ENCODE results near the gene LAMA3. TPM values are rescaled to one million over a fixed set of nuclear protein-coding genes. Genes with fewer than 3 reads are reported as not detected.

The LAMA3 gene
- total and polyA plus RNA-seq, 2 donors from 2014 or later = 4.4 to 66.0 TPM

DNA sequence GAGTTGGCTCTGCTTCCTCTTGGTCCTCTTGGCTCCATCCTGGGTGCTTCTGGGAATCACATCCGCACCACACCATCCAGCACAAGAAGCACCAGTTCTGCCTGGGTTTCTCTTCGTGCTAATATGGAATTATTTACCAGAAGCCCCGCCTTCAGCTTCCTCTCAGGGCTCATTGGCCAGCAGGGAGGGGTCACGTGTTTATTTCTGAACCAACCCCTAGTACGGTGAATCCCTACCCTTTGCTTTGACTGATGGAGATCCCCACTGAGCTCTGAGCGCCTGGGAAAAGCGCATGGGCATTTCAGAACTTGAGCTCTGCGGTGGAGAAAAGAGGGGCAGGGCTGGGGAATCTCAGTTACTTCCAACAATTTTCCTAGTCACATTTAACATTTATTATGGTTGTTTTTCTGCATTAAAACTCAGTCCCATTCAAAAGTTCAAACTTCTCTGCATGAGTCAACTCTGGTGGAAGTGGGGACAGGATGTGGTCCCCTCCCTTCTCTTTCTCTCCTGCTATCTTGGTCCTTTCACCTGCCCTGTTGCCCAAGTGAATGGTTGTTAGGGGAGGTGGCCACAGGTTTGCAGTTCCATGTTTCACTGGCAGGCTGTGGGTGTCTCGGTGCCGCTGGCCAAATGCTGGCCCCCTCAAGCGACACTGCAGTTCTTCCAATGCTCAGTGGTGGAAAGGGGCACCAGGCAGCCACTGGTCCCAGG lies 248.9 kb downstream of the LAMA3 start:
- H3K9ac ChIP-seq (ENCODE audit: low read length in 3 of 3) = no peak overlapping the region
- FAIRE-seq (no peak), DNase-seq (no peak)
- TF ChIP-seq, protein P1, sequence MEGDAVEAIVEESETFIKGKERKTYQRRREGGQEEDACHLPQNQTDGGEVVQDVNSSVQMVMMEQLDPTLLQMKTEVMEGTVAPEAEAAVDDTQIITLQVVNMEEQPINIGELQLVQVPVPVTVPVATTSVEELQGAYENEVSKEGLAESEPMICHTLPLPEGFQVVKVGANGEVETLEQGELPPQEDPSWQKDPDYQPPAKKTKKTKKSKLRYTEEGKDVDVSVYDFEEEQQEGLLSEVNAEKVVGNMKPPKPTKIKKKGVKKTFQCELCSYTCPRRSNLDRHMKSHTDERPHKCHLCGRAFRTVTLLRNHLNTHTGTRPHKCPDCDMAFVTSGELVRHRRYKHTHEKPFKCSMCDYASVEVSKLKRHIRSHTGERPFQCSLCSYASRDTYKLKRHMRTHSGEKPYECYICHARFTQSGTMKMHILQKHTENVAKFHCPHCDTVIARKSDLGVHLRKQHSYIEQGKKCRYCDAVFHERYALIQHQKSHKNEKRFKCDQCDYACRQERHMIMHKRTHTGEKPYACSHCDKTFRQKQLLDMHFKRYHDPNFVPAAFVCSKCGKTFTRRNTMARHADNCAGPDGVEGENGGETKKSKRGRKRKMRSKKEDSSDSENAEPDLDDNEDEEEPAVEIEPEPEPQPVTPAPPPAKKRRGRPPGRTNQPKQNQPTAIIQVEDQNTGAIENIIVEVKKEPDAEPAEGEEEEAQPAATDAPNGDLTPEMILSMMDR (IDR thresholded peaks at IDR 0.05; ENCODE audit: borderline replicate concordance, extremely low read depth, insufficient read depth) = no peak
- peaks cover 0 to 13% (median 9%) of the 10 kb centered on the region in 3 donors for H3K4me1 ChIP-seq (ENCODE audit: control insufficient read depth in 2 of 3, insufficient read depth in 2 of 3, low read depth in 1 of 3, low read length in 3 of 3)
- H3K9me3 ChIP-seq (ENCODE audit: control insufficient read depth in 2 of 3, insufficient read depth in 1 of 3, low read length in 3 of 3) = no peaks in the 10 kb centered on the region
- no peaks in the 10 kb centered on the region for H3K36me3 ChIP-seq (ENCODE audit: control insufficient read depth in 2 of 3, insufficient read depth in 3 of 3, low read length in 3 of 3)
- H3K27ac ChIP-seq (ENCODE audit: low read depth in 2 of 2, low read length in 2 of 2) = no peak overlapping the region
- intact Hi-C loops (cut with DNase I) = no loop called here
- no peak overlapping the region for H3K4me3 ChIP-seq (ENCODE audit: low read length in 3 of 3)
- no peaks in the 10 kb centered on the region for H3K27me3 ChIP-seq (ENCODE audit: control insufficient read depth, insufficient read depth, low read length)

DNA sequence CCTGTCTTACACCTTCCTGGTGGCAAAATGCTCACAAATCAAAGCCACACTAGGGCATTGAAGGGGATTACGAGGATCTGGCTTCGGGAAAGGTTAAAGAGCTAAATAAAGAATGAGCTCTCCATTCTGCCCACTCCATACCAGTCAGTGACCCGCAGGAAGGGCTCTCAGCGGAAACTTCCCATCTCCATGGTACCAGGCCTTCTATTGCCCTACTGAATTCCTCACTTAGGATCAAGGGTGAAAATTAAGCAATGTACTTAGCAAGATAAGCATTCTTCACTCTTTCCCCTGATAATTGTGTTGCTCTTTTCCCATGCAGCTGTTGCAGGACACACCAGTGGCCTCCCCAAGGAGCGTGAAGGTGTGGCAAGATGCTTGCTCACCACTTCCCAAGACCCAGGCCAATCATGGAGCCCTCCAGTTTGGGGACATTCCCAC lies 249.7 kb downstream of the LAMA3 start:
- H3K4me1 ChIP-seq (ENCODE audit: control insufficient read depth in 2 of 3, insufficient read depth in 2 of 3, low read depth in 1 of 3, low read length in 3 of 3) = peaks cover 0 to 13% (median 9%) of the 10 kb centered on the region in 3 donors
- H3K4me3 ChIP-seq (ENCODE audit: low read length in 3 of 3) = no peak overlapping the region
- intact Hi-C loops (cut with DNase I) = no loop called here
- no peak overlapping the region for H3K9ac ChIP-seq (ENCODE audit: low read length in 3 of 3)
- no peaks in the 10 kb centered on the region for H3K9me3 ChIP-seq (ENCODE audit: control insufficient read depth in 2 of 3, insufficient read depth in 1 of 3, low read length in 3 of 3)
- H3K27ac ChIP-seq (ENCODE audit: low read depth in 2 of 2, low read length in 2 of 2) = no peak overlapping the region
- TF ChIP-seq, protein P1 (IDR thresholded peaks at IDR 0.05; ENCODE audit: borderline replicate concordance, extremely low read depth, insufficient read depth) = no peak
- no peaks in the 10 kb centered on the region for H3K27me3 ChIP-seq (ENCODE audit: control insufficient read depth, insufficient read depth, low read length)
- no peak for DNase-seq
- H3K36me3 ChIP-seq (ENCODE audit: control insufficient read depth in 2 of 3, insufficient read depth in 3 of 3, low read length in 3 of 3) = no peaks in the 10 kb centered on the region
- FAIRE-seq = no peak

DNA sequence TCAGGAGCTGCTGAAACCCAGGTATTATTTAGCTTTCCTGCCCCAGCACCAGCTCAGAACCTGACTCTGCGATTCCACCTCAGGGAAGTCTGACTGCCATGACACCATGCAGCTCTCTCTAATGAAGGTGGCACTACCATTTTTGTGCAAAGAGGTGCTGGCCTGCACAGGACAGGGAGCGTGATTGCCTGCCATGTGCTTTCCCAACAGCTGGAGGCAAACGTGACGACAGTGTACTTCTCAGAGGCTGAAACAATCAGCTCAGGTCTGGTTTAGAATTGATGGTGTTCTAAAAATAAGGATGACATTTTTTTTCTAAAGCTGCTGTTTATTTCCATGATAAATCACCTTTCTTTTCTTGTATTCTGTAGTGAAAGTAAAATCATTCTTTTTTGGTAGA lies 250.1 kb downstream of the LAMA3 start:
- no peak overlapping the region for H3K9ac ChIP-seq (ENCODE audit: low read length in 3 of 3)
- TF ChIP-seq, protein P1 (IDR thresholded peaks at IDR 0.05; ENCODE audit: borderline replicate concordance, extremely low read depth, insufficient read depth) = no peak
- intact Hi-C loops (cut with DNase I) = no loop called here

More for the DNA sequence above, 250.1 kb downstream of the LAMA3 start:
- Histone ChIP-seq H3K4me3 (ENCODE audit: low read length in 3 of 3) (no peak overlapping the region), H3K27me3 (ENCODE audit: control insufficient read depth, insufficient read depth, low read length) (no peaks in the 10 kb centered on the region), H3K9me3 (ENCODE audit: control insufficient read depth in 2 of 3, insufficient read depth in 1 of 3, low read length in 3 of 3) (no peaks in the 10 kb centered on the region), H3K27ac (ENCODE audit: low read depth in 2 of 2, low read length in 2 of 2) (no peak overlapping the region), H3K36me3 (ENCODE audit: control insufficient read depth in 2 of 3, insufficient read depth in 3 of 3, low read length in 3 of 3) (no peaks in the 10 kb centered on the region), H3K4me1 (ENCODE audit: control insufficient read depth in 2 of 3, insufficient read depth in 2 of 3, low read depth in 1 of 3, low read length in 3 of 3) (peaks cover 0 to 8% (median 6%) of the 10 kb centered on the region in 3 donors)
- FAIRE-seq (no peak), DNase-seq (no peak)
